ENCODE data around the gene ANXA1.

DNA sequence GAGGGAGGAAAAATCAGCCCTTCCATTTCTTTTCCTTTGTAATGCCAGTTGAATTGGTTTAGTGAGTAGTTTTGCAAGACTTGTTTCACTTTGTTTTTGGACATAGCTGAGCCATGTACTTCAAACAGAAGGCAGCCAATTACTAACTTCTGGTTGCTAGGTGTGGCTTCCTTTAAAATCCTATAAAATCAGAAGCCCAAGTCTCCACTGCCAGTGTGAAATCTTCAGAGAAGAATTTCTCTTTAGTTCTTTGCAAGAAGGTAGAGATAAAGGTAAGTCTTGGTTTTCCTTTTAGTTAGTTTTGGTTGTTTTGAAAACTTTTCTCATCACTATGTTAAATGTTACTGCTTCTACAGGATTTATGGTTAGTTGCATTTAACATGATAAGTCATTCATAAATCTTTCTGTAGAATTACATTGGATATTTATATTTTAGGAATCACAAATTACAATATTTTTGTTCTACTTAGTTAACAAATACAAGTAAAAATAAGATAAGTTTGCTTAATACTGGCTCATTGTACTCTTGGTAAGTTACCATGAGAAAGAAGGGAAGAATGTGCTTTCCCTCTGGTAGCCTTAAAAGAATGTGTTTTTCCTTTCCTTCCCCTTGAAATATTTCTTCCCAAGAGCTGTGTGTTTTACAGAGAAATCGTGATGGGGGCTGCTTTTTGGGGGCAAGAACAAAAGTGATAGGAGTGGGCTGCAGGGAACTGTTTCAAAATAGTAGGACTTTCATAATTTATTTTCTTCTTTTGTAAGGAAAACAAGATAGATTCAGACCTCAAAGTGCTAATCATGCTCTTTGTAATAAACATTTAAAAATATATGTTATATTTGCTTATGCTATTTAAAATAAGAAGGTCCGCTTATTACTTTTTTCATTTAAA is at the start of gene ANXA1:
- TF ChIP-seq SIN3A (IDR thresholded peaks at IDR 0.05; ENCODE audit: low read depth) (peak; percentile 71; the same call in 1 of the 2 replicates), YY1 (IDR thresholded peaks at IDR 0.05; ENCODE audit: extremely low read depth, insufficient replicate concordance, low read depth, low read length) (peak; percentile 62), RAD21 (IDR thresholded peaks at IDR 0.05; ENCODE audit: low read depth) (no peak), EZH2 (IDR thresholded peaks at IDR 0.05) (no peak), EGR1 (IDR thresholded peaks at IDR 0.05; ENCODE audit: low read depth) (no peak), SP1 (IDR thresholded peaks at IDR 0.05; ENCODE audit: low read depth) (peak; percentile 57), CBX3 (IDR thresholded peaks at IDR 0.05; ENCODE audit: low read depth) (0 out of 2 replicates have a peak, but pooled peaks have one; percentile 12), POLR2A (IDR thresholded peaks at IDR 0.05; ENCODE audit: borderline replicate concordance, extremely low read depth, insufficient read depth, insufficient read length) (peak; percentile 90), POLR2AphosphoS5 (IDR thresholded peaks at IDR 0.05; ENCODE audit: low read depth, low read length) (peak; percentile 84), ZFX (IDR thresholded peaks at IDR 0.05) (no peak), CEBPB (IDR thresholded peaks at IDR 0.05; ENCODE audit: low read depth) (peak; percentile 81)
- TF ChIP-seq, protein P1, sequence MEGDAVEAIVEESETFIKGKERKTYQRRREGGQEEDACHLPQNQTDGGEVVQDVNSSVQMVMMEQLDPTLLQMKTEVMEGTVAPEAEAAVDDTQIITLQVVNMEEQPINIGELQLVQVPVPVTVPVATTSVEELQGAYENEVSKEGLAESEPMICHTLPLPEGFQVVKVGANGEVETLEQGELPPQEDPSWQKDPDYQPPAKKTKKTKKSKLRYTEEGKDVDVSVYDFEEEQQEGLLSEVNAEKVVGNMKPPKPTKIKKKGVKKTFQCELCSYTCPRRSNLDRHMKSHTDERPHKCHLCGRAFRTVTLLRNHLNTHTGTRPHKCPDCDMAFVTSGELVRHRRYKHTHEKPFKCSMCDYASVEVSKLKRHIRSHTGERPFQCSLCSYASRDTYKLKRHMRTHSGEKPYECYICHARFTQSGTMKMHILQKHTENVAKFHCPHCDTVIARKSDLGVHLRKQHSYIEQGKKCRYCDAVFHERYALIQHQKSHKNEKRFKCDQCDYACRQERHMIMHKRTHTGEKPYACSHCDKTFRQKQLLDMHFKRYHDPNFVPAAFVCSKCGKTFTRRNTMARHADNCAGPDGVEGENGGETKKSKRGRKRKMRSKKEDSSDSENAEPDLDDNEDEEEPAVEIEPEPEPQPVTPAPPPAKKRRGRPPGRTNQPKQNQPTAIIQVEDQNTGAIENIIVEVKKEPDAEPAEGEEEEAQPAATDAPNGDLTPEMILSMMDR (IDR thresholded peaks at IDR 0.05 in 2 of 3, conservative IDR thresholded peaks at IDR 0.05 in 1 of 3; ENCODE audit: borderline replicate concordance in 1 of 3, insufficient read depth in 1 of 3, low read depth in 2 of 3, low read length in 2 of 3), result no peak
- TF ChIP-seq, protein P2, sequence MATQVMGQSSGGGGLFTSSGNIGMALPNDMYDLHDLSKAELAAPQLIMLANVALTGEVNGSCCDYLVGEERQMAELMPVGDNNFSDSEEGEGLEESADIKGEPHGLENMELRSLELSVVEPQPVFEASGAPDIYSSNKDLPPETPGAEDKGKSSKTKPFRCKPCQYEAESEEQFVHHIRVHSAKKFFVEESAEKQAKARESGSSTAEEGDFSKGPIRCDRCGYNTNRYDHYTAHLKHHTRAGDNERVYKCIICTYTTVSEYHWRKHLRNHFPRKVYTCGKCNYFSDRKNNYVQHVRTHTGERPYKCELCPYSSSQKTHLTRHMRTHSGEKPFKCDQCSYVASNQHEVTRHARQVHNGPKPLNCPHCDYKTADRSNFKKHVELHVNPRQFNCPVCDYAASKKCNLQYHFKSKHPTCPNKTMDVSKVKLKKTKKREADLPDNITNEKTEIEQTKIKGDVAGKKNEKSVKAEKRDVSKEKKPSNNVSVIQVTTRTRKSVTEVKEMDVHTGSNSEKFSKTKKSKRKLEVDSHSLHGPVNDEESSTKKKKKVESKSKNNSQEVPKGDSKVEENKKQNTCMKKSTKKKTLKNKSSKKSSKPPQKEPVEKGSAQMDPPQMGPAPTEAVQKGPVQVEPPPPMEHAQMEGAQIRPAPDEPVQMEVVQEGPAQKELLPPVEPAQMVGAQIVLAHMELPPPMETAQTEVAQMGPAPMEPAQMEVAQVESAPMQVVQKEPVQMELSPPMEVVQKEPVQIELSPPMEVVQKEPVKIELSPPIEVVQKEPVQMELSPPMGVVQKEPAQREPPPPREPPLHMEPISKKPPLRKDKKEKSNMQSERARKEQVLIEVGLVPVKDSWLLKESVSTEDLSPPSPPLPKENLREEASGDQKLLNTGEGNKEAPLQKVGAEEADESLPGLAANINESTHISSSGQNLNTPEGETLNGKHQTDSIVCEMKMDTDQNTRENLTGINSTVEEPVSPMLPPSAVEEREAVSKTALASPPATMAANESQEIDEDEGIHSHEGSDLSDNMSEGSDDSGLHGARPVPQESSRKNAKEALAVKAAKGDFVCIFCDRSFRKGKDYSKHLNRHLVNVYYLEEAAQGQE (IDR thresholded peaks at IDR 0.05; ENCODE audit: low read depth), result no peak
- TF ChIP-seq, protein P3, sequence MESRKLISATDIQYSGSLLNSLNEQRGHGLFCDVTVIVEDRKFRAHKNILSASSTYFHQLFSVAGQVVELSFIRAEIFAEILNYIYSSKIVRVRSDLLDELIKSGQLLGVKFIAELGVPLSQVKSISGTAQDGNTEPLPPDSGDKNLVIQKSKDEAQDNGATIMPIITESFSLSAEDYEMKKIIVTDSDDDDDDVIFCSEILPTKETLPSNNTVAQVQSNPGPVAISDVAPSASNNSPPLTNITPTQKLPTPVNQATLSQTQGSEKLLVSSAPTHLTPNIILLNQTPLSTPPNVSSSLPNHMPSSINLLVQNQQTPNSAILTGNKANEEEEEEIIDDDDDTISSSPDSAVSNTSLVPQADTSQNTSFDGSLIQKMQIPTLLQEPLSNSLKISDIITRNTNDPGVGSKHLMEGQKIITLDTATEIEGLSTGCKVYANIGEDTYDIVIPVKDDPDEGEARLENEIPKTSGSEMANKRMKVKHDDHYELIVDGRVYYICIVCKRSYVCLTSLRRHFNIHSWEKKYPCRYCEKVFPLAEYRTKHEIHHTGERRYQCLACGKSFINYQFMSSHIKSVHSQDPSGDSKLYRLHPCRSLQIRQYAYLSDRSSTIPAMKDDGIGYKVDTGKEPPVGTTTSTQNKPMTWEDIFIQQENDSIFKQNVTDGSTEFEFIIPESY (IDR thresholded peaks at IDR 0.05; ENCODE audit: extremely low read depth, insufficient replicate concordance, low read length), result no peak
